Caki2 (cell line): ENCODE data around the gene CACNA1B. TPM values are rescaled to one million over a fixed set of nuclear protein-coding genes. Genes with fewer than 3 reads are reported as not detected.

ENCODE experiments used
- DNase-seq: peaks from one replicate; pipeline ENCODE4 v3.0.0-alpha.2; 2015; ENCODE audit warnings: low read depth
- in situ Hi-C: cut with HindIII; loops from 2 replicates; pipeline ENCODE4 v1.10.0; 2016; ENCODE audit warnings: low sequenced_read_pairs, low pct_unique_long_range_greater_than_20kb, mixed read lengths
- total RNA-seq: library from RNA; depleted of rRNA; stranded (reverse); fragments of >200 nt; shearing (Covaris generic); gene quantifications from 2 replicates; pipeline ENCODE4 v1.2.3, GENCODE V29; 2014; ENCODE audit warnings: low replicate concordance

CACNA1B gene
- total RNA-seq, 1 experiment from 2014 or later: not detected

DNA sequence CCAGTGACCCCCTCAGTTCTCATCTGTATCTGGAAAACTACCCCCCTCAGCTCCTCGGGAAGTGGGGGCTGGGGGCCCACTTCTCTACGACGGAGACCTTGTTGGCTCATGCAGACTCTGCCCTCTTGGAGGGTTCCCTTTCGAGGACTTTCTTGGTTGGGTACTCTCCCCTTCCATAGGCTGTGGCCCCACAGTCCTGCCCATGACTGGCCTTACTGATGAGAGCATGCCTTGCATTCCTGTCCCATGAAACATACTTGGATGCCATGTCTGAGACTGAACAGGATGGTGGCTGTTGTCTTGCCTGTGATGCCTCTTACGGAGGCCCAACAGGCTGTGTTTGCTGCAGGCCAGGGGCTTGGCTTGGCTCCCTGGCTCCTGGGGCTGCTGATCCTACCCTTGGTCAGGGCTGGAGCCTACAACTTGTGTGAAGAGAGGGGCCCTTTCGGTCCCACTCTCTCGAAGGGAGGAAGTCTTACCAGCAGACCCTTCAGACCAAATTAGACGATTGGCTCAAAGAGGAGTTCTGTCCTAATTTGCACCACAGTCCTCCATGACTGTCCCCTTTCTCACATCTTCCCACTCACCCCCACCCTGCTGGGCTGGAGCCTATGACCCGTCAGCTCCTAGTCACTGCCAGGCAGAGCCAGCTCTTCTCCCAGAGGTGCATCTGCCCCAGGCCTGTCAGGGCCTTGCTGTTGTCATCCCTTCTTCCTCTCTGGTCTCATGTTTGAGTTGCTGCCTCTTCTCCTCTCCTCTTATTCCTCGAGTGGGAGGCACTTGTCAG lies 109.9 kb downstream of the CACNA1B start:
- in situ Hi-C loops: no loop called here
- DNase-seq: no peak

DNA sequence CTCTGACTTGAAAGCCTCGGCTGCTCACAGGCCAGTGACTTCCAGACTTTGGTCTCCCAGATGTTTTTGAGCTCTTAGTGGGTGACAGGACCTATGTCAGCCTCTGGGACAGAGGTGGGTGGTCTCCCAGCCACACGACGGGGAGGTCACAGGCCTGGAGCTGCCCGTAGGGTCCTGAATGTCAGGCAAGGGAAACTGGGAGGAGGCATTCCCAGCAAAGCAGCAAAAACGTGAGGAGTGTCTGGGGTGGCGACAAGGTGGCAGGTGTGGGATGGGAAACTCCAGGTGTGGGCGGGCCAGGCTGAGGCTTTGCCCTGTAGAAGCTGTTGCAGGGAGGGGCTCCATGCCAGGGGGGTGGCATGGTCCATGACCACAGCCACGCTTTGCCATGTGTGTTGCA lies 110.5 kb downstream of the CACNA1B start:
- DNase-seq: no peak
- in situ Hi-C loops: no loop called here

DNA sequence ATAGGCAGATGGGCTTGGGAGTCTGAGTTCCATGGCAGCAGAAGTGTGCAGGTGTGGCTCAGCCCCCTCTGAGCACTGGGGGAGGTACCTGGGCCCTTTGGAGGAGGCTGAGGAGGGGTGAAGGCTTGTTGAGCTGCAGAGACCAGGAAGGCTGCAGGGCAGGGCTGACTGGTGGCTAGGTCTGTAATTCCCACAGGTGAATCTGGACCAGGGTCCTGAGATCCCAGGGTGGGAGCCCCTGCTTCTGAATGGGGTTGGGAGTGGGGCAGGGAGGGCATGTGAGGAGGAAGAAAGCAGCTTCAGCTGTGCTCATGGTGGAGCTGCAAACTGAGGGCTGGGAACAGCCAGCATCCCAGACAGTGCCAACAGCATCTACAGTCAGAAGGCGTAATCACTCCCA lies 111.1 kb downstream of the CACNA1B start:
- in situ Hi-C loops: no loop called here

DNA sequence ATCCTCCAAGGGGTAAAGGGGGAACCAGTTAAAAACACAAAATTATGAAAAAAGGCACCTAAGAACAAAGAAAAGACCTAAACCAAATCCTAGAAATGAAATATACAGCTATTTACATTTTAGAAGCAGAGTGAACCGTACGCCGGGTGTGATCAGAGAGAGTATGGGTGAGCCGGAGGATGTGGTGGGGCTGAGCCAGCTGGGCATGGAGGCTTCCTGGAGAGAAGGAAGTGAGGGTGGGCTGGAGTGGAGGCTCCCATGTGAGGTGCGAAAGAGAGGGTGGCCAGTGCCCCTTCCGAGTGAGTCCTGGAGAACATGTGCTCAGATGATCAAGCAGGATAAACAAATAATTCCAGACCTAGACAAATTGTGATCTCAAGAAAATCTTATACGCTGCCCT lies 111.6 kb downstream of the CACNA1B start:
- in situ Hi-C loops: no loop called here
- no peak for DNase-seq

More for the DNA sequence above, 111.1 kb downstream of the CACNA1B start:
- DNase-seq: no peak

DNA sequence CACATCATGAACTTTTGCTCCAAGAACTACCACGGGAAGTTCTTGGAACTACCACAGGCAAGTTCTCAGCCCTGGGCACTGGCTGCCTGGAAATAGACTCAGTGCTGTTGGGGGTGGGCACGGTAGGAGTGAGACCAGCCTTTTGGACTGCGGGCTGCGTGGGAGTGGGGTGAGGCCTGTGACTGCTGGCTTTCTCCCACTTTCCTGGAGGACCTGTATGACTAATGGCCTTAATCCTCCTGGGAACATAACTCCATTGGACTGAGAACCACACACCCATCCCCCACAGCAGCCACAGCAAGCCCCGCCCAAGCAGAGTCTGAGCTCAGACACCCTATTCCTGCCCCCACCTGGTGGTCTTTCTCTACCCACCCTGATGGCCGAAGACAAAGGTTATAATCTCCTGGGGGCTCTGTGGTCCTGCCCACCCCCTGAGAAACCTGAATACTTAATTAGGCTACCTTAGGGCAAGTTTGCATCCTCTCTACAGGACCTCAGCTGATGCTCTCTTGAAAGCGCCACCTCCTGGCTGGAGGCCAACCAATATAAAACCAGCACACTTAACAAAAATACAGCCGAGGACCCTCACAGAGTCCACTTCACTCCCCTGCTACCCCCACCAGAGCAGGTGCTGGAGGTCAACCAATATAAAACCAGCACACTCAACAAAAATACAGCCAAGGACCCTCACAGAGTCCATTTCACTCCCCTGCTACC lies 112.6 kb downstream of the CACNA1B start:
- no peak for DNase-seq
- in situ Hi-C loops: no loop called here

DNA sequence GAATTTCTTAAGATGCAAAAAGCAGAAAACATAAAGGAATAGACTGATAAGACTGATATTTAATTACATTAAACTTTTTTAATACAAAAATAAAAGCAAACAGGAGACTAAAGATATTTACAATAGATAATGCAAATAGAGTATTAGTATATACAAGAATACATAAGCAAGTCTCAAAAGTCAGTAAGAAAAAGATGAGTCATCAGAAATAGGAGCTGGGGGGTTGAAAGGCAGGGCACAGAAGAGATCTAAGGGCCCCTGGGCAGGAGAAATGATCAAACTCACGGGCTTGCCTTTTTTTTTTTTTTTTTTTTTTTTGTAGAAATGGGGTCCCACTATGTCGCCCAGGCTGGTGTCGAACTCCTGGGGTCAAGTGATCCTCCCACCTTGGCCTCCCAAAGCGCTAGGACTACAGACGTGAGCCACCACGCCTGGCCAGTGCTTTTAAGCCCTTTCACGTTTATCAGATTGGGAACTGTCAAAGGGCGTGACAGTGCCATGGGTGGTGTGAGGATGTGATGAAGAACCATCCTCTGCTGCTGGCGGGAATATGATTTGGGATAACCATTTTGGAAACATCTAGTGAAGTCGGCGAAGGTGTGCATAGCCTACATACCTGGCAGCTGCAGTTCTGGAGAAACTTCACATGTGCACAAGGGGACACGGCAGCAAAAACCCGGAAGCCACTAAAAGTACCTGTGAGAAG lies 126.1 kb downstream of the CACNA1B start:
- in situ Hi-C loops: no loop called here
- no peak for DNase-seq

DNA sequence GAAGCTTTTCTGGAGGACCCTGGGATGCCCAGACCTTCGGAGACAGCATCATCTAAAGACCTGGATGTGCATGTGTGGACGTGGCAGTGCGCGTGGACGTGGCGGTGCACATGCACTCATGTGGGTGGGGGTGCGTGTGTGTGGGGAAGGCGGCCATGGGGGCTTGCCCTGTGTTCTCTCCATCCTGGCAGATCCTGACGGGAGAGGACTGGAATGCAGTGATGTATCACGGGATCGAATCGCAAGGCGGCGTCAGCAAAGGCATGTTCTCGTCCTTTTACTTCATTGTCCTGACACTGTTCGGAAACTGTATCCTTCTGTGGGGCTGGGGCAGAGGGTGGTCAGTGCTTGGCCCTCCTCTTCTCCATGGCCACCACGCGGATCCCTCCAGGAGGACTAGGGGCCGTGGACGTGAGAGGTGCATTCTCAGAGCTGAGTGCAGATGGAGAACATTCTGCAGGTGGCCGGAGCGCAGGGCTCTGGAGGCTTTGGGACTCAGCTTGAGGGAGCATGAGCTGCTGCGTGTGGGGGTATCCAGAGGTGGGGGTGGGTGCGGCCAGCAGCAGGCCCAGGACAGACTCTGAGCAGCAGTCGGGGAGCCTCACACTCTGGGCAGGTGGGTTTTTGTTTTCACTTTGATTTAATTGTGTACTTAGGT lies 129.1 kb downstream of the CACNA1B start:
- in situ Hi-C loops: no loop called here
- DNase-seq: no peak

DNA sequence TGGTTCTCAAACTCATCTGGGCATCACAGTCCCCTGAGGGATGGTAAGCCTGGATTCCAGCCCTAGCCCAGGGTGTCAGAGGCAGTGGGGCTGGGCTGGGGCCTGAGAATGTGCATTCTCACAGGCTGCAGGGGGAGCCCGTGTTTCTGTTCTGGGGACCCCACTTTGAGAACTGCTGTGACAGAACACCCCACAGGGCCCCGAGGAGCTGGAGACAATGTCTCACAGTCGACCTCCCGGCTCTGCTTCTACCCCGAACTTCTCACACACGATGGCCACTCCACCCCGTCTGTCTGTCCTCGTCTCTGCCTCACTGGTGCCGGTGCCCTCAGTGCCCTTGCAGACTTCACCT lies 130.0 kb downstream of the CACNA1B start:
- no peak for DNase-seq
- in situ Hi-C loops: no loop called here

DNA sequence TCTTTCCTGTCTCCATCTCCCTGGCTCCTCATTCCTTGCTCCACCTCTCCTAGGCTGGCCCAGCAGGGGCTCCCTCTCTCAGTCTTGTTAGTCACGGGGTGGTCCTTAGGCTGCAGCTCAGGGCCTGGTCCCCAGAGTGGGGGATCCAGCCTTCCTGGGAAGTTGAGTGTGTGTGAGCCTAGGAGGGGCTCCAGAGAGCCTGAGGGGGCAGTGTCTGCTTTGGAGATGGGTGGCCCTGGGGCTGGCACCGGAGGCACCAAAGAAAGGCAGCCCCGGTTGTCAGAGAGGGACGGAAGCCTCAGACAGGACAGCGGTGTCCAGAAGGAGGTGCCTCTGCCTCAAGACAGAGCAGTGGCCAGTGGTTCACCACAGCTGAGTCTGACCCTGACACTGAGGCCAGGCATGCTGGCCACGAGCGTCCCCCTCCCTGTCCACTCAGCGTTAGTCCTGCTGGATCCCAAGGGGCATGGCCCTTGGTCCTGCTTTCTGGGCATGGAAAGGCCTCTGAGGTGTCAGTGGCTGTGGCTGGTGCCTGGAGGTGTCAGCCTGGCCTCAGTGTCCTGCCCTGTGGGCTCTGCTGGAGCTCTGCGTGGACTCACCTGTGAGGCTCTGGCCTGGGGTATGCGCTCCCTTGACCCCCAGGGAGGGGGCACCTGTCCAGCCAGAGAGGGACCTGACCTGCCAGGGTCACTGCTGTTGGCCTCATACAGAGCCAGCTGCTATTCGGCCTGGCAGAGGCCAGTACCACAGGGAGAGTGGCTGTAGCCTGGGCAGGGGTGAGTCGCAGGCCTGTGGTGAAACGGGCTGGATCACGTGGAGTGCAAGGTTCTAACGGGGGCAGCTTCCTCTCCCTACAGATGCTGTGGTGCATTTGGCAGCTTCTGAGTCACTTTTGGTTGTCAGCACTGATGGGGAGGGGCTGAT lies 130.6 kb downstream of the CACNA1B start:
- in situ Hi-C loops: no loop called here
- no peak for DNase-seq

DNA sequence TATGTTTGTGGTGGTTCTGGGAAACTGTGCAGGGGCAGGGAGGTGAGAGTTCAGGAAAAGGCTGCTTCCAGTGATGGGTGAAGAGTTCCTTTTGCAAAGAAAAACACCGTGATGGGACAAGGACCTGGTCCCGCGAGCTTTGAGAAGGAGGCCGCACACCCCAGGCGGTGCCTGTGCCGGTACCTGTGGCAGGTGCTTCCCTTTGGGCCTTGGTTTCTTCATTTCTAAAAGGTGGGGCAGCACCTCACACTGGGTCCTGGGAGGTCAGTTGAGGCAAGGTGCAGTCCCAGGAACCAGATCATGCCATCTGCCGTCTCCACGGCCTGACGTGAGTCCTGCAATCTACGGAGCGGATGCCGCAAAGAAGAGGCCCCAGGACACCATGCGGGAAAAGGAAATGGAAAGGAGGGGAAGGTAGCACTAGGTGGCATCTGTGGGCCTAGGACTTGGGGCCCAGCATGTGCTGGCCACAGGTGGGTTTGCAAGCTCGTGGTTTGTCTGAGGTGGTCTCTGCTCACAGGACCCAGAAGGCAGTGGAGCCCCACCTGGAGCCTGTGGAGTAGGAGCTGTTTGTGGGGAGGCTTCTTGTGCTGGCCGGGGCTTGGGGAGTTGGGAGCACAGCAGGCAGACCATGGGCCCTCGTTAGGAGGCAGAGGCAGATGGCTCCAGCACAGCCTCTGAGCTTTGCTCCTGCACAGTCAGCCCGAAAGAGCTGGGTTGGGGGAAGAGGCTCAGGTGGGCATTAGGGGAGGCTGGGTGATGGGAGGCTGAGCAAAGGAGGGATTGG lies 131.6 kb downstream of the CACNA1B start:
- in situ Hi-C loops: no loop called here
- no peak for DNase-seq

DNA sequence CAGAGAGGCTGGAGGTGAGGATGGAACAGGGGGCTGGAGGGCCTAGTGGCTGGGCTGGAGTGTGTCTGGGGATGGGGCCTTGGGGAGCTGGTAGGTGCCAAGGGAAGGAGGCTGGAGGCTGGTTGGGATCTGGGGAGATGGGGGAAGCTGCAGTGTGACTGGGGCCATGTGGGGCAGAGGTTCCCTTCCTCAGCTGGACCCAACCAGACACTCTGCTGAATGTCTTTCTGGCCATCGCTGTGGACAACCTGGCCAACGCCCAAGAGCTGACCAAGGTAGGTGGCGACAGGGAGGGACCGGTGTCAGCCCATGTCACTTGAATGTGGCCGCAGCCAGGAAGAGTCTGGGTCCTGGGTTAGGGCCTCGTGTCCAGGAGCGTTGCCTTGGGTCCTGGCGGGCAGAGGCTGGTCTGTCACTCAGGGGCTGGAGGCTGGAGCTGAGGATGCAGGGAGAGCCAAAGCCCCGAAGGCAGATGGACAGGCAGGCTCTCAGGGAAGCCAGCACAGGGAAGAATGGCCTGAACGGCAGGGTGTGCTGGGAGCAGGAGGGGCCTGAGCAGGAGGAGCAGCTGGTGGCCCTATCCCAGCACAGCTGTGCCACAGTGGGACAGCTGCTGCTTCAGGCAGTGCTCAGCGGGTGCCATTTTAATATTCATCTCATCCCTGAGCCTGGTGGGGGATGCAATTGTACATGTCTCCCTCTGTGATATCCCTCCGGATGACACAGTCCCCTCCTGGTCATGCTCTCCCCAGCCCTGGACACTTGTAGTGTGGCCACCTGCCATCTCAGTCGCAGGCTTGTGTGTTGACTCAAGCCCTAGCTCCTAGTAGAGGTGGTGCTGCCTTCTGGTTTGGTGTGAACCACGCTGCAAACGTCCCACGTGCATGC lies 132.5 kb downstream of the CACNA1B start:
- DNase-seq: no peak
- in situ Hi-C loops: no loop called here

DNA sequence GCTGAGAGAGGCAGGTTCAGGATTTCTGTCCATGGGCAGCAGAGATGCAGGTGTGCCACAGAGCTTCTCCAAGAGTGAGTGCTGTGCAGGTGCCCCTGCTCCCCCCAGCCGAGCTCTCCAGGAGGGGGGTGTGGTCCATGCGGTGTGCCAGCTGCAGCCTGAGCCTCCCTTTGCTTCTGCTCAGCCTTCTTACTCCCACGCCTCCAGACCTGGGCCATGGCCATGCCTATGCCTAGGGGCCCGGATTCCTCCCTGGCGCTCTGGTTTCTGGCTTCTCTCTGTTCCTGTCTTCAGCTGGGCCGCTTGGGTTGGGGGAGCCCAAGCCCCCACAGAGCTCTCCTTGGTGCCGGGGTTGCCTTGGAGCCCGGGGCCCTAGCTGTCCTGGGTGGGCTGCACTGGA lies 133.3 kb downstream of the CACNA1B start:
- DNase-seq: no peak
- in situ Hi-C loops: no loop called here

DNA sequence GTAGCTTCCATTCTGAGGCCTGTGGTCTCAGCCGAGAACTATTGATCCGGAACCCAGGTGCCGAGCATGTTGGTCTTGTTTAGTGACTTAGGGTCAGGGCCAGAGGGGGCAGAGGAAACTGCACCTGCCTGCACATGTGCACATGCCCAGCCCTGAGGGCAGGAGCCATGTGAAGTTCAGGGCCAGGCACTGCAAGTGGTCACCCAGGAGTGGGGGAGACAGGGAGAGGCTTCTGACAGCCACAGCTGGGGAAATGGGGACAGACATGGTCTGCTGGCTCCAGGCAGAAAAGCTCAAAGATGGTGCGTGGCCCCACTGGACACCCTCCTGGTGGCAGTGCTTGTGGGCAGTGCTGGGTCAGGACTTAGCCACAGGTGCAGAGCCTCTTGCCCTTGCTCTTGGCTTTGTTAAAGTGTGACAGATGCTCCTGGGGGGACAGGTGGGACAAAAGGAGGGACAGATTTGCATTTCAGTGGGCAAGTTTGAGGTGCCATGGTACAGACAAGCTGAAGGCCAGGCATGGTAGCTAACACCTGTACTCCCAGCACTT lies 134.4 kb downstream of the CACNA1B start:
- no peak for DNase-seq
- in situ Hi-C loops: no loop called here

DNA sequence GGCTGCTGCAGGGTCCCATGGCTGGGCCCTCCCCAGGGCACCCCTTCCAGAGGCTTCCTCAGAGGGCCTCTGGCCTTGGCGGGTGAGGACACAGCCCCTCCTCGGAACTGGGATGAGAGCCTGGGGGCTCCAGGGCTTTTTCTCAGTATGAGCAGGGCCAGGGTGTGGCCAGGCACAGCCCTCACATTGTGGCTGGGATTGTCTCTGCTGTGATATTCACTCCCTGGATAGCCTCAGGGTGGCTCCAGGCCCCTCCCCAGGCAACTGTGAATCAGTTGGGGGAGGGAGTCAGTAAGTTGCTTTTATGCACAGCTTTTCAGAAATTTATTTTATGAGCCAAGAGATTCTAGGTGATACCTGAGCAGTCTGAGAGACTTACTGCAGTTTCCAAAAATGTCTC lies 135.7 kb downstream of the CACNA1B start:
- DNase-seq: no peak
- in situ Hi-C loops: no loop called here

DNA sequence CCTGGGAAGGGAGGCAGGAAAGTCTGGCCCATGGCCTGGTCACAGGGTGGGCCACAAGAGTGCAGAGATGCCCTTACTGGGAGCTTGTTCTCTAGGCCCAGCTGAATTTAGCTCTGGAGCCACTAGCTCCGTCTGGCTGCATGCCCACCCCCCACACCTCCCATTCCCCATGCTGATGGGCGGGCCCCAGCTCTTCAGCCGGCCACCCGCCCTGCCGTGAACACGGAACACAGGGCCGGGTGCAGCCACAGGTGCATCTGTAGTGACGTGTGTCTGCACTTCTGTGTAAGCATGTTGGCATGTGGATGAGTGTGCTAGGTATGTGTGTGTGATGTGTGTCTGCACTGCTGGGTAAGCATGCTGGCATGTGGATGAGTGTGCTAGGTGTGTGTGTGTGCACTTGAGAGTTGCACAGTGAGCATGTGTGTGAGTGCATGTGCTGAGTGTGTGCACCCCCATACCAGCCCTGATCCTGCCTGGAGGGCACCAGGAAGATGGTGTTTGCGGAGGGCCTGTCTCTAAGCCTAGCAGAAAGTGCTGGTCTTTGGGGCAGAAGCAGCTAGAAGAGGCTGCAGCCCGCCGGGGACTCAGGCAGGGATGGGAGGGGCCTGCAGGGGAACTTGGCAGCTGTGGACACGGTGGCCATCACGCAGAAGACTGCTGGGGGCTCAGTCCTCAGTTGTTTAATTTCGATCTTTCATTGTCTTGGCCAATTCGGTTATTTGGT lies 136.4 kb downstream of the CACNA1B start:
- in situ Hi-C loops: no loop called here

More for the DNA sequence above, 136.4 kb downstream of the CACNA1B start:
- no peak for DNase-seq
